Right ventricle myocardium superior (tissue), 1 donor: Measurements from ENCODE around the gene ACSM5. TPM values are rescaled to one million over a fixed set of nuclear protein-coding genes. Genes with fewer than 3 reads are reported as not detected.
"Not testable (repeated sequence)": the region's sequence is repeated elsewhere in the genome, so short reads cannot be mapped to it uniquely, and the experiment has no call there.

Experiments used
- ATAC-seq: fragments of 200-7000 bp; cut with Tn5 transposase; one replicate; pipeline ENCODE4 v1.9.1; 2020; ENCODE audit warnings: mild to moderate bottlenecking; ENCODE audit not compliant: poor library complexity
- DNase-seq: peaks from one replicate; pipeline ENCODE4 v3.0.0-alpha.2; 2020
- intact Hi-C: fragments of 100-400 bp; cut with DNase I; formaldehyde crosslinking; loops from one replicate; pipeline ENCODE4 v1.11.2; 2022
- total RNA-seq: library from RNA; stranded (reverse); fragmentation: NEBNext Ultra II Directional; extraction: Animal tissue kit (Norgen Biotek cat#: 25700); gene quantifications from one replicate; pipeline ENCODE4 v1.2.1, GENCODE V29; 2021
- donor health status: DM: no; HTN: yes; CAD: no; lungs with severe emphysema.

The ACSM5 gene
- total RNA-seq, 1 donor from 2014 or later: 1.4 TPM

DNA sequence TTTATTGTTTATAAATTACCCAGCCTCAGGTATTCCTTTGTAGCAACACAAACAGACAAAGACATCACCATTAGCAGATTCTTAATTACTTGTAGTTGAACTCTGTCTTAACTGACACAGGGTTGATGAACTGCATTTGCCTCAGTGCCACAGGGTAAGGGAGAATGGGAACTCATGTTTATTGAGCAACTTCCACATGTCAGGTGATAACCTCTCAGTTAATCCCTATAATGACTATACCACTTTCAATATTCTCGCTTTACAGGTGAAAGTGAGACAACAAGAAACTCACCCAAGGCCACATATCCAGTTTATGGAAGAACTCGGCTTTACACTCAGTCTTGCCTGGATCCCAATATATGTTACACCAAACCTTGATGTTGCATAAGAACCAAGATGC, 13.4 kb upstream of the ACSM5 start:
- ATAC-seq (no peak), DNase-seq (no peak)
- intact Hi-C loops: no loop called here

DNA sequence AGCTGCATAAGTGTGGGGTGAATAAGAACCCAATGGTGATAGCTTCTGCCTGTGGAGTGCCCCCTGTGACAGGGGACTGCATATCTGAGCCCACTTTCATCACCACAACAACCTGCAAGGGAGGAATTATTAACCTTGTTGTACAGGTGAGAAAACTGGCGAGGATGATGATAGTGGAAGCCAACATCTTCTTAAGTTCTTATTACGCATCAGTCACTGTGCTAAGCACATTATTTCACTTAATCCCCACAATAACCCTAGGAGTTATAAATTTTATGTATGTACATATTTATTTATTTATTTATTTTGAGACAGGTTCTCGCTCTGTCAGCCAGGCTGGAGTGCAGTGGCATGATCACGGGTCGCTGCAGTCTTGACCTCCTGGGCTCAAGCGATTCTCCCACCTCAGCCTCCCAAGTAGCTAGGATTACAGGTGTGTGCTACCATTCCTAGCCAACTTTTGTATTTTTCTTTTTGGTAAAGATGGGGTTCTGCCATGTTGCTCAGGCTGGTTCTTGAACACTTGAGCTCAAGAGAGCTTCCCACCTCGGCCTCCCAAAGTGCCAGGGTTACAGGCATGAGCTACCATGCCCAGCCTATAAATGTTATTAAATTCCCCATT, 12.4 kb upstream of the ACSM5 start:
- no peak for DNase-seq
- ATAC-seq: no peak
- intact Hi-C loops: no loop called here

DNA sequence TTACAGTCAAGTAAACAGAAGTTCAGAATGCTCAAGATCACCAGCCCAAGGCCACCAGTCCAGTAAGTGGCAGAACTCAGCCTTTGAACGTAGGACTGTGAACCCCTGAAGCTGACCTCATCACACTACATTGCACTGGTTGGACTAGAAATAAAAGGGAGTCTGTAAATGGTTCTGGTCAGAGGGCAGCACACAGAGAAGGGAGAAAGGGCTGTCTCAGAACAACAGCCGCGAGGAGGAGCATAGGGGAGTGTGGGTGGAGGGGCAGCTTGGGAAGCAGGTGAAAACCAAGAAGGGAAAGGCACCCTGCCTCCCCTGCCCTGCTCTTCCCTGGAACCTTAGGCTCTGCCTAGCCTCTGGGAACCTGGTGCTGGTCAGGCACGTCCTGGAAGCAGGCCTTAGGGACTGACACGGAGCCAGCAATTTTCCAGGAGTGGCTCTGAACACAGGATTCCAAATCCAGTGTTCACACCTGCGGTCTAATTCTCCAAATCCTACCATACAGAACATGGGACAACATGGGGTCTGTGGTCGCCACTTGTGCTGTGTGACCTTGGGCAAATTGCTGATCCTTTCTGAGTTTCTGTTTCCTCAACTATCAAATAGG, 11.8 kb upstream of the ACSM5 start:
- intact Hi-C loops: no loop called here
- ATAC-seq: no peak
- DNase-seq: no peak

DNA sequence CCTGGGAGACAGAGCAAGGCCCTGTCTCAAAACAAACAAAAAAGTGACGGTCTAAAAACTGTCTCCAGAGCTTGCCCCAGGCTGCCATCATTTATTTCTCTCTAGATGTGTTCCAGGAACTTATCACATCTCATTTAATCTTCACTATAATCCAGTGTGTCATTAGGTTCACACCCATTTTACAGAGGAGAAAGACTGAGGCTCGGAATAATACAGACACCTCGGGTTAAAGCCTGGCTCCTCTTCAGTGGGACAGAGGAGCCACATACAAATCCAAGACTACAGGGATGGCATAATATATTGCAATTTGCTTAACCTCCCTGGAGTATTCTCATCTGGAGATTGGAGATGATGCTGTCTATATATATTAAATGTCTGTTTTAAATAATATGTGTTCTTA, 10.7 kb upstream of the ACSM5 start:
- intact Hi-C loops: no loop called here
- DNase-seq: no peak
- ATAC-seq: no peak

DNA sequence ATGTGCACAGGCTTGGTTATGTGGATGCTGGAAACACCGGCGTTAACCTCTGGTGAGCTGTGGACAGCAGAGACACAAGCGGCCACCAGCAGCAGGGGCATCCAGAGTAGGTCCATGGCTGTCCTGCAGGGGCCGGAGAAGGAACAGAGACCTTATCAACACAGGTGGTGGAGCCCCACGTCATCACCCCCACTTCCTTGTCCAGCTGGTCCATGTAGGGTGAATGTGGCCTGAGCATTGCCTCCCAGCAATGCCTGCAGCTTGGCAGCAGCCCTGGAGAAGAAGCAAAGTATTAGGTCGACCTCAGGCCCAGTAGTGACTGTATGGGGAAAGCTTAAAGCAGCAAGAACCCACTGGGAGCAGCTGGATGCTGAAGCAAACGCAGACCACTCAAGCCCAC, 10.1 kb upstream of the ACSM5 start:
- intact Hi-C loops: no loop called here
- no peak for ATAC-seq
- DNase-seq: no peak

DNA sequence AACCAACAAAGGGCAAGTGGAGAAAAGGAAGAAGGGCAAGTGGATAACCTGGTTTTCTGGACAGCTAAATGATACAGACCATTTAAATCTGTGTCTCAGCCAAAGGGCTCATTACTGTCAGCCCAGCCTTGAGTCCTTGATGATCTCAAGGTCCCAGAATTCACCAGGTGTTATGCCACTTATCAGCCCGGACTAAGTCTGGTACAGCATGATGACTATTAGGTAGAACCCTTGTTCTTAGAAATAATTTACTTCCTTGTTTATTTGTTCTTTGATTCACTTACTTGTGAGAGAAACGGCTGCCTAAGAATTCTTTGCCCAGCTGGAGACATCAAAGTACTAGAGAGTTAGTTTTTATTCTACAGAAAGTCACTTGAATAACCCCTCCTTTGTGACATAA, 8.3 kb upstream of the ACSM5 start:
- no peak for ATAC-seq
- DNase-seq: no peak
- intact Hi-C loops: no loop called here

DNA sequence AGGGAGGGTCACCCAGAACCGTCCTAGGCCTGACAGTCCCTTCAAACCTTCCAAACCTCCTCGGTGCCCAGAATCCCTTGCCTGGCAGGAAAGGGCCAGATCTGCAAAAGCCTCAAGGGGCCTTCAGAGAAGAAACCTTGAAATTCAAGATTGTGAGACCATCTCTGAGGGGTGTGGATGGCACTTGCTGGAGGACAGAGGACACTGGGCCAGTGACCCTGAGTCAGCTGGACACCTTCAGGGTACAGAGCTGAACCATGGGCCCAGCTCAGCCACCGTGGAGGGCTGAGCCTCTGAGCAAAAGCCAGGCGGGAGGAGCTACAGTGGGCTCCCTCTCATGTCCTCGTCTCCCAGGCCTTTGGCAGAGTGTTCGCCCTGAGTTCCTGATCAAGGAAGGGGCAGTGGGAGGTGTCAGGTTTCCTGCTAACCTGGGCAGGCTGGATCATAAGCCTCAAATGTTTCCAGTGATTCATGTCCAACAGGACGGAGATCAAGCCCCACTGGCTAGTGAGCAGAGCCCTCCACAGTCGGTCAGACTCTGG, 7.8 kb upstream of the ACSM5 start:
- intact Hi-C loops: no loop called here
- DNase-seq: no peak
- ATAC-seq: no peak

DNA sequence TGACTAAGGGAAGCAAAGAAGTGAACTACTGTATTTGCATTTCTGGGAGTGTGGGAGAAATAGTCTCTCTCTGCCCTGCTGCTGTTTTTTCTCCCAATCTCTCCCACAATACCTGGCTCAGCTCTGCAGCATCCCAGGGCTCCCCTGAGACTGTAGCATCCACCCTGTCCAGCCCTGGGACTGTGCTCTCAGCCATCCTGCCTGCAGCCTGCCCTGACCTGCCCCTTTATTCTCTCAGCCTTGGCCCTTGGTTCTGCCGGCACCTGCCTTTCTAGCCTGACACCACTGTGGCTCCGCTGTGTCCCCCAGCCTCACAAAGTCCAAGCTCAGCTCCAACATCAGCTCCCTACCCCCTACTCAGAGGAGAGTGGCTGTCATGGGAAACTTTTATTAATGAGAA, 6.7 kb upstream of the ACSM5 start:
- DNase-seq: no peak
- no peak for ATAC-seq
- intact Hi-C loops: no loop called here

DNA sequence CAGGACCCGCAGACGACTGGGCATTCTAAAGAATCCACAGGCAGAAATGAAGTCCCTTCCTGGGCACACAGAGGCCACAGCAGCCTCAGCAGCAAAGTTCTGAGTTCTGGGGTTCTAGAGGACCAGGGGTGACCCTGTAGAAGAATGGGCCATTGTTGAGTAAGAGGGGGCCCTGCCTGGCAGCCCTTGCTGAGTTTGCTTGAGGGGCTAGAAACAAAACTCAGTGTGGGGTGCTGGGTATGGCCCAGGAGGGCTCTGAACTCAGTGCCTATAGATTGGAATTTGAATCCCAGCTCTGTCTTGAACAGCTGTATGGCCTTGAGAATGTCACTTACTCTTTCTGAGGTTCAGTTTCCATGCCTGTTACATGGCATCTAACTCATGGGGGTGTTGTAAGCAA, 4.7 kb upstream of the ACSM5 start, which contains the start of gene PDILT:
PDILT (minus strand) TSS at position 101 of the 400 bp plus-strand sequence. CDS start 5,437 bp downstream, outside the sequence.
- ATAC-seq (no peak), DNase-seq (no peak)
- intact Hi-C loops: no loop called here

DNA sequence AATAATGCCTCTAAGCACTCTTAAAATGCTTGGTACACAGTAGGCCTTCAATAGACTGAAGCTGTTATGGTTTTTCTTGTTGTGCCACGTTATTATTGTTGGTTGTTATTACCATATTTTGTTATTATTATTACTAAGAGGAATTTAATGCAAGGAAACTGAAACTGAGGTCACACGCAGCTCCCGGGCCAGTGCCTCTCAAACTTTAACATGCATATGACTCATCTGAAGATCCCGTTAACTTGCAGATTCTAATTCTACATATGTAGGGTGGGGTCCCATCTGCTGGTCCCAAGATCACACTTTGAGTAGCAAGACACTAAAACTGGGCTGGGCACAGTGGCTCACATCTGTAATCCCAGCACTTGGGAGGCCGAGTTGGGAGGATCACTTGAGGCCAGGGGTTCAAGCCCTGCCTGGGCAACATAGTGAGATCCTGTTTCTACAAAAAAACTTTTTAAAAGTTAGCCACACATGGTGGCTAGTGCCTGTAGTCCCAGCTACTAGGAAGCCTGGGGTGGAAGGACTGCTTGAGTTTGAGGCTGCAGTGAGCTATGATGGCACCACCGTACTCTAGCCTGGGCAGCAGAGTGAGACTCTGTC, 888 bp downstream of the ACSM5 start:
- no peak for DNase-seq
- intact Hi-C loops: no loop called here
- ATAC-seq: peak; percentile 29

DNA sequence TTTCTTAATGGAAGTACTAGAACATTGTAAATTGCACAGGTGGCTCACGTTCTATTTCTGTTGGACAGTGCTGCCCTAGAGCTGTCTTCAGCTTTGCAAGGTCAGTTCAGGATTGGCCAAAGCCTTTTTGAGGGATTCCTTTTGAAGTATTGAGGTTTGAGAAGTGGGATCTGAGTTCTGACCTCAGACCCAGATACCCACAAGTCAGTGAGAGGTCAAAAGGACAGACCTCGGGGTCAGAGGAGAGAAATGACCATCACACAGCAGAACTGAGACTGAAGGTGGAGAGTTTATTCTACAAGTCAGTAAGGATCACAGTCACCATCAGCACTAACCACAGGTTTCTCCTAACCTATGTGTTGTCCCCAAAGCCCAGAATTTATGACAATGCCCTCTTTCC, 1.7 kb downstream of the ACSM5 start:
- DNase-seq (no peak), ATAC-seq (no peak)
- intact Hi-C loops: no loop called here

DNA sequence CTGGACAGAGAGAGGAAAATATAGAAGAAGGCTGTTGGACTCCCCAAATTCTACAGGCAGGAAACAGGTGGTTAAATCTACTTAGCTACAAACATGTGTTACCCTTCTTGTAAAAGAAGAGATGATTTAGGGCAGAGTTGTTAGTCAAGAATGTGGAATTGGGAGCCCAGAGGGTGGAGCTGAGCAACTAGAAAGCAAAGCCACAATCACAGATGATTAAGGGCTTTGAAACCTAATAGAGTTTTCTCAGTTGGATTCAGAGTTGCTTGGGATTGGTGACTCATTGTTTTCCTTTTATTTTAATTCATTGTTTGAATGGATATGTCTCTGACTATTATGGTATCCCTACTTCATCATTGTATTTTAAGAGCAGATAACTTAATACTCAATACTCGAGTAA, 6.2 kb downstream of the ACSM5 start:
- intact Hi-C loops: no loop called here
- ATAC-seq (no peak), DNase-seq (no peak)

DNA sequence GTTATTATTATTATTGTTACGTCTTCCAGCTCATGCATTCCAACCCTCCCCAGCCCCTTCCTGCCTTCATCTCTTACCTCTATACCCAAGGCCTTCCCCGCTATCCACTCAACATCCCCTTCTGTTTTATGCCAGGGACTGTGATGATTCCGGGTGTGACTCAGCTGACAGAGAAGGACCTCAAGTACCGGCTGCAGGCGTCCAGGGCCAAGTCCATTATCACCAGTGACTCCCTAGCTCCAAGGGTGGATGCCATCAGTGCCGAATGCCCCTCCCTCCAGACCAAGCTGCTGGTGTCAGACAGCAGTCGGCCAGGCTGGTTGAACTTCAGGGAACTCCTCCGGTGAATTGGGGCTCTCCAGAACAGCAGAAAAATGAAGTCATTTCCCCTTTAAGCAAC, 9.8 kb downstream of the ACSM5 start:
- intact Hi-C loops, DNase-seq, ATAC-seq: not testable (repeated sequence)

DNA sequence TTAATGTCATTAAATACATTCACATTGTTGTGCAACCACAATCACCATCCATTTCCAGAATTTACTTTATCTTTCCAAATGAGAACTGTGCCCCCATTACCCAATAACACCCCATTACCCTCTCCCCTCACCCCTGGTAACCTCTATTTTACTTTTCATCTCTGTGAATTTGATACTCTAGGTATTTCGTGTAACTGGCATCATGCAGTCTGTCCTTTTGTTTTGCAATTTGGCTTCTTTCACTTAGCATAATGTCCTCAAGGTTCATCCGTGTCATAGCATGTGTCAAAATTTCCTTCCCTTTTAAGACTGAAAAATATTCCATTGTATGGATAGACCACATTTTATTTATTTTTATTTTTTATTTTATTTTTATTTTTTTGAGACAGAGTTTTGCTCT, 12.4 kb downstream of the ACSM5 start:
- intact Hi-C loops, ATAC-seq, DNase-seq: not testable (repeated sequence)

DNA sequence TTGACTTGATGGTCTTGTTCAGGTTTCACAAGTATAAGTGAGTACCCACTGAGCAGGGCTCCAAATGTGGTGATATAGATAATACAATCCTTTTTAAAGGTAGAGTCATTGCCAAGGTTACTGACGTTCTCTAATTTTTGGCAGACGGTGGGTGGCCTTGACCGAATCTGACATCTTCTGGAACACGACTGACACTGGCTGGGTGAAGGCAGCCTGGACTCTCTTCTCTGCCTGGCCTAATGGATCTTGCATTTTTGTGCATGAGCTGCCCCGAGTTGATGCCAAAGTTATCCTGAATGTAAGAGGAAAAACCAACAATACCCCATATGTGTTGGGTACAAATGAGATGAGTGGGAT, 14.4 kb downstream of the ACSM5 start:
- DNase-seq, intact Hi-C loops, ATAC-seq: not testable (repeated sequence)

DNA sequence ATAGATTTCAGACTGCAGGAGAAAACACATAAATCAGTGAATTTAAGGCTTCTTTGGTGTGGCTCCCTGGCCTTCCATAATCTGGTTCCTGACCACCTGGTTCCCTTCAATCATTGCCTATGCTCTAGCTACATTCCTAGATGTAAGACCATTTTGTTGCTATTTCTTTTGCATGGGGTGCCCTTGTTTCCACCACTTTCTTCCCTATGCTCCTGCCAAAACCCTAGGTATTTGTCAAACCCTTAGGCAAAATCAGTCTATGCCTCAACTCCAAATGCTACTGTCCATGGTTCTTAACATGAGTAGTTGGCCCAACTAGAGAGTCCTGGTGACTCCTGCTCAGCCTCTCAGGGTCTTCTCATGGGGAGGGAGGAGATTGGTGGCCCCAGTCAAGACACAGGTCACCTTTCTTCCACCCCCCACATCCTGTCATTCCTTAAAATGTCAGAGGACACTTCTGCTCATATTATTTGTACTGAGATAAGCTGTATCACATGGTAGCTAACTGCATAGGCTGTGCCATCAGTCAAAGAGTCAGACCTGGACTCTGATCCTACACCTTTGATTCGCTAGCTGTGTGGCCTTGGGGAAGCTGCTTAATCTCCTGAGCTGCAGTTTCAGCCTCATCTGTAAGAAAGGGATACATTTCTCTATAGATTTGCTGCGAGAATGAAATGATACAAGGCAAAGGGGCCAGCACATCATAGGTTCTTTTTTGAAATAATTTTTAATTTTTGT, 15.0 kb downstream of the ACSM5 start:
- DNase-seq (no peak), ATAC-seq (no peak)
- intact Hi-C loops: no loop called here

DNA sequence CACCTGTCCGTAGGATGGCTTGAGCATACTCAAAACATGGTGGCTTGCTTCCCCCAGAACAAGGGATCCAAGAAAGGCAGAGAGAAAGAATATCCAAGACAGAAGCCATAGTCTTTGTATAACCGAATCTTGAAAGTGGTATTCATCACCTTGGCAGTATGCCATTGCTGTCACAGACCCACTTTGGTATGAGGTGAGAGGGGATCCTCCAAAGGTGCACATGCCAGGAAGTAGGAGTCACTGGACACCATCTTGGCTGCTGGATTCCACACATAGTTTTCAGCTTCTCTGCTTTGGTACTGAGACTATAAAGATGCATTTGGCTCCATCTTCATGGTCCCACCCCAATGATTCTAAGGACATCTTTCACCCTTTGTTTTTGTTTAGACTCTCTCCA, 18.1 kb downstream of the ACSM5 start:
- intact Hi-C loops, ATAC-seq, DNase-seq: not testable (repeated sequence)

DNA sequence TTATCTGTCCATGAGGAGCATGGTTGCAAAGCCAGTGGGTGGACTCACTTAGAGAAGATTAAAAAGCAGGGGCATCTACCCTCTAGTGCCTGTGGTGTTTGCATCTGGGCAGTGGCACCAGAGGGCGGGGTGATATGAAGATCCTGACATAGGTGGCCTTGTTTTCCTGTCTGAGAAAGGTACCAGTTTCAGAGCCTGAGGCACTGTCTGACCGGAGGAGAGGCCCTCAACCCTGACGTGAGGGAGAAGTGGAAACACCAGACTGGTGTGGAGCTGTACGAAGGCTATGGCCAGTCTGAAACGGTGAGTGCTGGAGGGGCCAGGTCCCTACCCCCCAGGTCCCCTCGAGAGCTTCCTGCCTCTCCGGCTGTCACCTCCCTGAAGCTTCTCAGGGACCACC, 20.2 kb downstream of the ACSM5 start:
- ATAC-seq, intact Hi-C loops, DNase-seq: not testable (repeated sequence)

DNA sequence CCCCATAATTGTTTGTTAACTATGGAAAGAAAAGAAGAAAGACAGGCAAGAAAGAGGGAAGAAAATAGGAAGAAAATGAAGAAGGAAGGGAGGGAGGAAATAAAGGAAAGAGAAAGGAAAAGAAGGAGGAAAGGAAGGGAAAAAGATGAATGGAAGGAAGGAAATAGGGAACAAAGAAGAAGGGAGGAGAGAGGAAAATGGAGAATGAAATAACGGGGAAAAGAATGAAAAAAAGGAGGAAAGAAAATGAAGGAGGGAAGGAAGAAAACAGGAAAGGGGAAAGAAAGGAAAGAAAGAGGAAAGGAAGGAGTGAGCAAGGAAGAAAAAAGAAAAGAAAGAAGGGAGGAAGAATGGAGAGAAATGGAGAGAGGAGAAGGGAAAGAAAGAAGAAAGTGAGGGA, 21.1 kb downstream of the ACSM5 start:
- DNase-seq, intact Hi-C loops, ATAC-seq: not testable (repeated sequence)
